Hematopoietic multipotent progenitor cell treated with erythropoietin and hydrocortisone succinate and interleukin-3 and kit ligand, for 17 days (in vitro differentiated cells): Measurements from ENCODE around the gene COL3A1.

Experiments used
- DNase-seq: peaks from one replicate; pipeline ENCODE4 v3.0.0-alpha.2; 2015; ENCODE audit warnings: low spot score

Gene COL3A1

GRCh38 chr2:188974164-188974563 is at the start of gene COL3A1:
Gene COL3A1, plus strand, starts transcription at chr2:188974373. Its CDS starts 117 bp downstream, at chr2:188974490.
- no peak for DNase-seq

- no peak for DNase-seq
These were observed 45.5 kb upstream of the COL3A1 start for GRCh38 chr2:188928643-188929042.

- DNase-seq, result no peak
These were observed 42.8 kb upstream of the COL3A1 start for GRCh38 chr2:188931361-188931760.

DNA sequence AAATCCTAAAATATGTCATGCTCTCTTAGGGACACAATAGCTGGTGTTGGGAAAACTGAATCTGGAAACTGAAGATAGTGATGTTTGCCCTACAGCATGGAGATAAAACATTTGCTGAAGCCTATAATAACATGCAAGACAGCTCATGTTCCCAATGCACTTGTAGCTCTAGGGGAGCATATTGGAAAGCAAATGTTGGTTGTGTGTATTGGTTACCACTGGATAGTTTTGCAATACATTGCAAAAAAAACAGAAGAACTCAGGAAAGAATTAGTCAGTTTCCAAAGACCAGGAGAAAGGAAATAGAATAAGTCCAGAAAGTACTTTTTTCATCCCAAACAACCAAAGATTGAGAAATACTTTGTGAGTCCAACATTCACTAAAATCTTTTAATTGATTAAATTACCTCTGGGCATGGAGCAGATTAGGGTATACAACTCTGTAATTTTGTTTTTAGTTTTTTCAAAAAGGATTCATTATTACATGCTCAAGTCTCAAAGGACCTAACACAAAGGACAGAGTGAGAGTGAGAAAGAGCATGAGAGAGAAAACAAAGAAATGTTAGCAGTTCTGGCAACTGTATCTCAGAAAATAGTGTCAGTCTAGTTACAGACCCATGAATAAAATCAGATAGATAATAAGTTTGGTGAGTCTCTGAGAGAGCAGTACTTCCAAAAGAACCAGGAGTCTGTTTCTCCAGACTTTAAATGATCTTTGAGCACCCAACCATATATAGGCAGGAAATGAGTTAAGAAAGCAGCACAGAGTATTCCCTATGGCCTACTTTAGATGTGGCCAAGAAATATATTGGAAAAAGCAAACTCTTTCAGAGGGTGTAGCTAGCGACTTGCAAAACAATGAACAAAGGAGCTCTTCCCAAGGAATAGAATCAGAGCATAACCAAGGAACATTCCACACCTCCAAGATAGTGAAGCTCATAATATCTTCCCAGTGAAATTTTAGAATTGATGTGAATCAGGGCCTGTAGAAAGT is 36.6 kb upstream of the COL3A1 start:
- DNase-seq, result no peak

GRCh38 chr2:188940171-188940570 is 34.0 kb upstream of the COL3A1 start:
- no peak for DNase-seq

DNA sequence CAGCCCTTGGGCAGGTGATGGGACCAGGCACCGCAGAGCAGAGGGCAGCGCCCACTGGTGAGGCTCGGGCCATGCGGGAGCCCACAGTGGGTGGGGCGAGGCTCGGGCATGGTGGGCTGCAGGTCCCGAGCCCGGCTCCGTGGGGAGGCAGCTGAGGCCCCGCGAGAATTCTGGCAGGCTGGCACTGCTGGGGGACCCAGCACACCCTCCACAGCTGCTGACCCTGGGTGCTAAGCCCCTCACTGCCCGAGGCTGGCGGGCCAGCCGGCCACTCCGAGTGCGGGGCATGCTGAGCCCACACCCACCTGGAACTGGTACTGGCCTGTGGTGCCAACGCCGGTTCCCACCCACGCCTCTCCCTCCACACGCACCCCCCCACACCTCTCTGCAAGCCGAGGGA is 29.7 kb upstream of the COL3A1 start:
- DNase-seq, result no peak

DNA sequence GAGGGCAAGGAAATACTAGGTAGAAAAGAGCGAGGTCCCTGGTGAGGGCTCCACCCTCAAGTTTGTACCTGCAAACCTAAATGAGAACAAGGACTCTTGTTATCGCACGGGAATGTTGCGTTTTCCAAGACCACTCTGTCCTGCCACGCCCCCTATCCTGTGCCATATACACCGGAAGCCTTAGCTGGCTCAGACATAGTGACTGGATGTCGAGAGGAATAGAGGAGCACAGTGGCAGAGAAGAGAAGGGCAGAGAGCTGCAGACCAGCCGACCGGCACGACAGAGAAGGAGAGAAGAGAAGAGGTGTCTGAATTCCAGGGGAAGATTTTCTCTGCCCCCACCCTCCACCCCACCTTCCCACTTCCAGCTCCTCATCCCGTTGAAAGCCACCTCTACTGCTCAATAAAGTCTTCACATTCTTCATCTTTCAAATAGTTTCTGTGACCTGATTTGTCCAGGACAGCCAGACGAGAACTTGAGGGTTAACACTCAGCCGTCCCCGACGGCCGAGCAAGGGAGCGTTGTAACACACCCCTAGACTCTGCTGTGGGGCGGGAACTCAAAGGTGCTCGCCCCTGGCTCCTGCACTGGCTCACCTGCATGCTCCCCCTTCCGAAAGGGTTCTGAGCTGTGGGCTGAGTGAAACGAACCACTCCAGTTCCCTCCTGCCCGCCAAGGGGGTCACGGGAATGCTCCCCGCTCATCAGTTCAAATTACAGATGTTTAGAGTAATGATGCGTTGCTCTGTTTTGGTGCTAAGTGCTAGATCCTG is 24.9 kb upstream of the COL3A1 start:
- DNase-seq, result no peak

GRCh38 chr2:188952901-188953300 is 21.3 kb upstream of the COL3A1 start:
- no peak for DNase-seq

- no peak for DNase-seq
These were observed 17.9 kb upstream of the COL3A1 start for GRCh38 chr2:188956290-188956689.

GRCh38 chr2:188956961-188957360 is 17.2 kb upstream of the COL3A1 start:
- DNase-seq, result no peak

DNA sequence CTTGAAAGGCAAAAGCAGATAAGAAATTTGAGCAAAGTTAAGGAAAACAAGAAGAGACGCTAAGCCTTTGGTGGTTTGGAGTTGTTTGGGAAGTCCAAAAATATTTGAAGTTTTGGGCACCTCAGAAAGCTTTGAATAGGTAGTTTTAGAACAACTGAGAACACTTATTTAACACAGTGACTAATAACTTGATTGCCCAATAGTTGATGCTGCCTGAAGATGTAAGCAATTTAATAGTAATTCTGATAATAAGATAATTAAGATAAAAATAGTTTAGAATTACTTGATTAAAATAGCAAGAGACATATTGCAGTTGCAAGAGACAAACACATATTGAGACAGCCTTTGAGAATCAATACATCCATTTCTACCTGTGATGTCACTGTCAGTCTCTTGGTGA is 16.5 kb upstream of the COL3A1 start:
- DNase-seq, result no peak

DNA sequence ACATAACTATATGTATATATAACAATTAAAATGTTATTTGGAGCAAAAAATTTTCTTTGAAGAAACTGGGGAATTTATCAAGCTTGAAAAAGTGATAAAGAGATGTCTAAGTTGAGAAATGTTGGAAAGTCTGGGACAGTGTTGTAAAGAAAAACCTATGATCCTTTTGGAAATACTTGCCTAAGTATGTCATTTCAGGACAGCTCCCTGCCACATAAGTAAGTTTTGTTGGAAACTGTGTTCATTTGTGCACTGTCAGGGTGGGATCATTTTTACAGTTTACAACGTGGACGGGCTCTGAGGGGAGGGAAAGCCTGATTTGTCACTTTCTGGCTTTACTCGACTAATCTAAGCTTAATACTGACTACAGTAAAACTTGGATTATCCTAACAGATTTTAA is 10.4 kb upstream of the COL3A1 start:
- DNase-seq, result no peak

GRCh38 chr2:188964976-188965546 is 9.1 kb upstream of the COL3A1 start:
- DNase-seq, result no peak

GRCh38 chr2:188965563-188965962 is 8.6 kb upstream of the COL3A1 start:
- DNase-seq, result no peak

DNA sequence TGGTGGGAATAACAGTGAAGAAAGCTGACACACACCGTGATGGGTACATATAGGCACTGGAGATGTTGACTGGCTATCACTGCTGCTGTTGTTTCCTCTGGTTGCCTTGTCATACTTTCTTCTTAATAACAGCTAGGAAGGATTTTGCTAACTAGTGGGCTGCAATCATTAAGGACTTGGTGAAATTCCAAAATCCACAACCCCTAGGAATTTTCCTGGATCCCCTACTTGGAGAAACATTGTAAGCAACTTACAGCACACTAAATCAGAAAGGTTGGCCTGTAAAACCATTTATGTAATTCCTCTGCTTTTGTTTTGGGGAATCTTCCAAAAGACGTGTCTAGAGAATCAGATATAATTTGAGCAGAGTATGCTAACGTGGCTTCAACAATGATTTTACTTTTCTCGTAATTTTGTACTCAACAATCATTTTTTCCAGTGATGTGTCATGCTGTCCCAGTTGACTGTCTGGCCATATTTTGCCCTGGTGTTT is 8.0 kb upstream of the COL3A1 start:
- no peak for DNase-seq

DNA sequence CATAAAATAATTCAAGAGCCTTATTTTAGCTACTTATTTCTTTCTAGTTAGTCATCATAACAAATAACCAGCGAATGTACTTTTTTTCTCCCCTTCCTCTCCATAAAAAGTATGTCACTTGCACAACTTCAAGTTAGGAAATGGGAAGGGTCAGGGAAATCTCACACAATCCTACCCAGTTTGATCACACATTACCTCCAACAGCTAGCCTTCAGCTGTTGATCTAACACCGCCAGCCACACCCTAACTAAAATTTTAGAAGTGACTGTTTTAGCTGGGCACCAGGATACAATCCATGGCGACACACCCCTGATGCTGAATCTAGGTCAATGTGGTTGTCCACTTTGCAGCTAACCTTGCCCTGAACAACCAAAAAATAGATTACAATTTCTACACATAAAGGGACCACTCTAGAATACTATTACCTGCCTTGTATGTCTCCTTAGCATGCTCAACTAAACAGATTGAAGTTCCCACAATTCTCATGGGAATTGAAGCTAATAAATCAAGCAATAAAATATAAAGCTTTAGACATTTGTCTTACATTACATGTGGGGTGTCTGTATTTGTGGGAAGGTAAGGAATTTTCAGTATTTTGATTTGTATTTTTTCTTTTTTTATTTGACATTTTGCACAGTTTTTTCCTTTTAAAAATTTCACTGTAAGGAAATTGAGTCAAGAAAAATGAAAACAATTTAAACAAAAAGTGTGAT is 7.3 kb upstream of the COL3A1 start:
- DNase-seq, result no peak

- no peak for DNase-seq
These were observed 4.9 kb upstream of the COL3A1 start for GRCh38 chr2:188969236-188969635.

DNA sequence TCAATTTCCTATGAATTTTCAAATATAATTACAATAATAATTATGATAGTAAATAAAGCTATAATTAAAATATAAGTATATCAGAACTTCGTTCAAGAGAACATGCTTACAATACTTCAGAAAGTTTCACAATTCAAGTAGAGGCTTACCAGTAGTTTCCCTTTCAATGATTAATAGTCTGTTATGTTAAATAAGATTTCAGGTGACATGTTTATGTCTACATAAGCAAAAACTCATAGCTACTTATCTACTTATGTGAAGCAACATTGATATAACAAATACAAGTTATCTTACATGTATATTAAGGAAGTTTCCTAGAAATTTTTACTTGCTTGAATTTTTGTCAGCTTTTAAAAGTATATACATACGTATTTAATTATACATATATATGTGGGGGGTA is 4.5 kb upstream of the COL3A1 start:
- DNase-seq, result no peak

DNA sequence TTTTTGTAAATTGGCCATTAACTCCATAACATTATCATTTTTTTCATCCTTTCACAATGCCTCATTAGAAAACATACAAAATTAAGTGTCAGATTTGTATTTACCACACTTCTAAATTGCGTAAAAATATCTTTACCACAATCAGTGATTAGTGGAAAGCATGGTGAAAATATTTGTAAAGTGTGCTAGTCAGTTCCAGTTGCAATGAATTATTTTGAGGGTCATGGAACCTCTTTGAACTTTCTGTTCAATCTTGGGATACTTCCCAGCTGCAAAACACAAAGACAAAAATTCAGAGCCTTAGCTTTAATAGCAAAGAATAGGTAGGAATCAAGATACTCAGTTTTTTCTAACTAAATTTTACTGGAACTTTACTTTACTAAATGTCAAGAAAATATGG is 4.0 kb upstream of the COL3A1 start:
- DNase-seq, result no peak

GRCh38 chr2:188971432-188971861 is 2.7 kb upstream of the COL3A1 start:
- DNase-seq, result no peak

- DNase-seq, result no peak
These were observed 532 bp upstream of the COL3A1 start for GRCh38 chr2:188973641-188974040.
